Measurements from ENCODE around the gene NKX1-1.

NKX1-1 gene

DNA sequence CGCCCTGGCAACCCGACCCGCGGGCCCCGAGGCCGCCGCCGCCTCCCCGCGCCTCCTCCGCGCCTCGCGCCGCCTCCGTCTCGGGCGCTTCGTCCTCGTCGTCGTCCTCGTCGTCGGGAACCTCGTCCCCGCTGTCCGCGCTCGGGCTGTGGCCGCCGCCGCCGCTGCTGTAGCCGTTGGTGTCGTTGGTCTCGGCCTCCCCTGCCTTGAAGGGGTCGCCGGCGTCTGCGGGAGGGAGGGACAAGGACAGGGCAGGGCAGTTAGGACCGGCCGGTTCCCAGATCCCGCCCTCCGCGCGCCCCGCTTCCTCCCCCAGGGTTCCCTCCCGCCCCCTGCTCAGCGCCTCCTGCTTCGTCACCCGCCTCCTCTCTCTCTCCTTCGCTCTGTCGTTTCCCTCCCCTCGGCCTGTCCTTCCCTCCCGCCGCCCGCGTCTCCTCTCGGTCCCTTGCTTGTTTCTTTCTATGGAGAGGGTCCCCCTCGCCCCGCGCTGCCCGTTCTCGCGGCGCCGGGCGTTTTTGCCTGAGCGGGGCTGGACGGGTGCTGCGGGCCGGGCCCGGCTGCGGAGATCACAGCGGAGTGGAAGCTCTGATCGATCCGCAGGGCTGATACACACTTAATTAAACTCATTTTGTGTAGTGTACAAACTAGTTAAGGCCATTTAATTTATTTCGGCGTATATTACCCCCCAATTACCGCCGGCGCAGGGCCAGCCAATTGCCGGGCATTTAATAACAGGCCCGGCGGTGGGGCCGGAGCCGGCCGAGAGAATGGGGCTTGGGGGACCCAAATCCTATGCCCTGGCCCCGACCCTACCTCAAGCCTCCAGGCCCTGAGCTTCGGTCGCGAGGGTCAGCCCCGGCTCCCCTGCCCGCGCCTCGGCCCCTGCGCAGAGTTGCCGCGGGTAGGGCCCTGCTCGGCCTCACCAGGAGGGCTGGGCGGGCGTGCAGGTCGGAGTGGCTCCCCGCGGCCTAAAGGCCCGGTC lies 2.4 kb downstream of the NKX1-1 start:
- TF ChIP-seq, protein P1, sequence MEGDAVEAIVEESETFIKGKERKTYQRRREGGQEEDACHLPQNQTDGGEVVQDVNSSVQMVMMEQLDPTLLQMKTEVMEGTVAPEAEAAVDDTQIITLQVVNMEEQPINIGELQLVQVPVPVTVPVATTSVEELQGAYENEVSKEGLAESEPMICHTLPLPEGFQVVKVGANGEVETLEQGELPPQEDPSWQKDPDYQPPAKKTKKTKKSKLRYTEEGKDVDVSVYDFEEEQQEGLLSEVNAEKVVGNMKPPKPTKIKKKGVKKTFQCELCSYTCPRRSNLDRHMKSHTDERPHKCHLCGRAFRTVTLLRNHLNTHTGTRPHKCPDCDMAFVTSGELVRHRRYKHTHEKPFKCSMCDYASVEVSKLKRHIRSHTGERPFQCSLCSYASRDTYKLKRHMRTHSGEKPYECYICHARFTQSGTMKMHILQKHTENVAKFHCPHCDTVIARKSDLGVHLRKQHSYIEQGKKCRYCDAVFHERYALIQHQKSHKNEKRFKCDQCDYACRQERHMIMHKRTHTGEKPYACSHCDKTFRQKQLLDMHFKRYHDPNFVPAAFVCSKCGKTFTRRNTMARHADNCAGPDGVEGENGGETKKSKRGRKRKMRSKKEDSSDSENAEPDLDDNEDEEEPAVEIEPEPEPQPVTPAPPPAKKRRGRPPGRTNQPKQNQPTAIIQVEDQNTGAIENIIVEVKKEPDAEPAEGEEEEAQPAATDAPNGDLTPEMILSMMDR (IDR thresholded peaks at IDR 0.05; ENCODE audit: extremely low read depth, insufficient read depth, missing control alignments), result no peak
- in situ Hi-C loops (cut with MboI; ENCODE audit: low pct_unique_long_range_greater_than_20kb, low sequenced_read_pairs, unreplicated experiment), result no loop called here
- DNase-seq (ENCODE audit: low spot score), result peak; percentile 59

DNA sequence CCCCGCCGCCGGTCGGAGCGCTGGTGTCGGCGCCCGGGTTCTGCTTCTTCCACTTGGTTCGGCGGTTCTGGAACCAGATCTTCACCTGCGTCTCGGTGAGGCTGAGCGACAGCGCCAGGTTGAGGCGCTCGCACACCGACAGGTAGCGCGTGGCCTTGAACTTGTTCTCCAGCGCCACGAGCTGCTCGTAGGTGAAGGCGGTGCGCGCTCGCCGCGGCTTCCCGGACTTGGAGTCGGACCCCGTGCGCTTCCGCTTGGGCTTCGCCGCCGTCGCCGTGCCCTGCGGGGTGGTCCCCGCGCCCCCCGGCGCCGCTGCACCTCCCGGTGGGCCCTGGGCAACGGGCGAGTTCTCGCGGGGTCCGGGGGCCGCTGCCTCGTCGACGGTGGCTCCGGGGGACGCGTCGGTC lies 3.1 kb downstream of the NKX1-1 start:
- TF ChIP-seq, protein P1 (IDR thresholded peaks at IDR 0.05; ENCODE audit: extremely low read depth, insufficient read depth, missing control alignments), result no peak
- peak; percentile 38 for DNase-seq (ENCODE audit: low spot score)
- in situ Hi-C loops (cut with MboI; ENCODE audit: low pct_unique_long_range_greater_than_20kb, low sequenced_read_pairs, unreplicated experiment), result no loop called here

DNA sequence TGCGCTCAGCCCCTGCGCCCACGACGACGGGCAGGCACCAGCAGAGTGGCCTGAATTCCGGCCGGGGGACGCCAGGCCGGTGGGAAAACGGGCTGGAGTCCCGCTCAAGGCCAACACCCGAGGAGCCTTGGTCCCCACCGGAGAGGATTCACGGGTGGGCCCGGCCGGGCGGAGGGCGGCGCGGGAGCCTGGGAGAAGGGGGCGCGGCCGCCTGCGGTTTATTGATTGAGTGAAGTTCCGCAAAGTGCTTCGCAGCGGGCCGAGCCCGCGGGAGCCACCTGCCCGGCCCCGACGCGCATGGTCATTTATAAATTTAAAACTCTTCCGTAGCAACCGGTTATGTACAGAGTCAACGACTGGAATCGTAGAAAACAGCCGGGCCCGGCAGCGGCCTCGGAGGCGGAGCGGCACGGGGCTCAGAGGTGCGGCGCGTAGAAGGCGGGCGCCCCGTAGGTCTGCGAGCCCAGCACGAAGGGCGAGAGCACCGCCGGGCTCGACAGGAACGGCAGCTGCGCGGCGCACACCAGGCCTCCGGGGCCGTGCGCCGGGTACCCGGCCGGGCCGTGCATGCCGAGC lies 3.6 kb downstream of the NKX1-1 start:
- TF ChIP-seq, protein P1 (IDR thresholded peaks at IDR 0.05; ENCODE audit: extremely low read depth, insufficient read depth, missing control alignments), result no peak
- in situ Hi-C loops (cut with MboI; ENCODE audit: low pct_unique_long_range_greater_than_20kb, low sequenced_read_pairs, unreplicated experiment), result no loop called here
- peak; percentile 41 for DNase-seq (ENCODE audit: low spot score)

DNA sequence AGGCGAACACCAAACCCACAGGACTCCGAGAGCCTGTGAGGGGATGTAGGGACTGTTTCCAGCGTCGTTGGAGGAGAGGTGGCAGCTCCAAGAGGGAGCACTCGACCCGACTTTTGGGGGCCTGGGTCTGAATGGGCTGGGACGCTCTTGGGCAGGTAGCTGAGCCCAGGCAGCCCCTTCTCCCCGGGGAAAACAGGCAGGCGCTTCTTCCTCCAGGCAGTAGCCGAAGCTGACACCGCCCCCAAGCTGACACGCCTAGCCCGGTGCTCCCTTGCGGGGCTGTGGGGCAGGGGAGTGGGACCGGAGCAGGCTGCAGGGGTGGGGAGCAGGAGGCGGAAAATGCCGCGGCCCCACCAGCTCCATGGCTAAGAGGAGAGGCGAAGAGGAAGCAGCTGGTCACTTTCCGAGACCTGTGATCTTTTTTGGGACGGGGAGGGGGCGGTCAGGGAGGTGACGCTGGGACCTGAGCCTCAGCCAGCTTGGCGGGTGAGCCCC lies 4.2 kb downstream of the NKX1-1 start:
- DNase-seq (ENCODE audit: low spot score), result peak; percentile 45
- in situ Hi-C loops (cut with MboI; ENCODE audit: low pct_unique_long_range_greater_than_20kb, low sequenced_read_pairs, unreplicated experiment), result no loop called here
- TF ChIP-seq, protein P1 (IDR thresholded peaks at IDR 0.05; ENCODE audit: extremely low read depth, insufficient read depth, missing control alignments), result no peak

DNA sequence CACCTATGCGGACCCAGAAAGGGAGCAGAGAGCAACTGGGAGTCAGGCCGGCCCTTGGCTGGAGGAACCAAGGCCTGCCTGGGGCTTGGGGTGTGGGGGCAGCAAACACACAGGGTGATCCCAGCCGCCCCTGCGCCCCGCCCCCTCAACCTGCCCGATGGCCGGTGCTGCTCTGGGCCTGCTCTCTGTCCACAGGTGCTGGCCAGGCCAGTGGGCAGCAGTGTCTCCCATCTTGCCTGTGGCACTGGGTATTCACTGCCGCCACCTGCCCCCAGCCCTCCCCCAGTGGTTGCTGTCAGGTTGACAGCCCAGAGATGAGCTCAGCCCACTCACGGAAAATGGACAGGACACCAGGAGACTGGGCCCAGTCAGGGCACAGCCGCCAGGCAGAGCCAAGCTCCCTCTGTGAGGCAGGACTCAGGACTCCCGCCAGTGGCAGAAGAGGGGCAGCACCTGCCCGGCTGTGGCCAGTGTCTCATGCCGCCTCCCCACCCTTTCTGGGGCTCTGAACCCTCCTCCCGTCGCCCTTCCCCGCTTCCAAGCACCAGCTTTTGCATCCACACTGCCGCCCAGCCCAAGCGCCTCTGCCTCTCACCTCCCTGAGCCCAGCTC lies 4.7 kb downstream of the NKX1-1 start:
- peak; percentile 25 for DNase-seq (ENCODE audit: low spot score)
- TF ChIP-seq, protein P1 (IDR thresholded peaks at IDR 0.05; ENCODE audit: extremely low read depth, insufficient read depth, missing control alignments), result no peak
- in situ Hi-C loops (cut with MboI; ENCODE audit: low pct_unique_long_range_greater_than_20kb, low sequenced_read_pairs, unreplicated experiment), result no loop called here

DNA sequence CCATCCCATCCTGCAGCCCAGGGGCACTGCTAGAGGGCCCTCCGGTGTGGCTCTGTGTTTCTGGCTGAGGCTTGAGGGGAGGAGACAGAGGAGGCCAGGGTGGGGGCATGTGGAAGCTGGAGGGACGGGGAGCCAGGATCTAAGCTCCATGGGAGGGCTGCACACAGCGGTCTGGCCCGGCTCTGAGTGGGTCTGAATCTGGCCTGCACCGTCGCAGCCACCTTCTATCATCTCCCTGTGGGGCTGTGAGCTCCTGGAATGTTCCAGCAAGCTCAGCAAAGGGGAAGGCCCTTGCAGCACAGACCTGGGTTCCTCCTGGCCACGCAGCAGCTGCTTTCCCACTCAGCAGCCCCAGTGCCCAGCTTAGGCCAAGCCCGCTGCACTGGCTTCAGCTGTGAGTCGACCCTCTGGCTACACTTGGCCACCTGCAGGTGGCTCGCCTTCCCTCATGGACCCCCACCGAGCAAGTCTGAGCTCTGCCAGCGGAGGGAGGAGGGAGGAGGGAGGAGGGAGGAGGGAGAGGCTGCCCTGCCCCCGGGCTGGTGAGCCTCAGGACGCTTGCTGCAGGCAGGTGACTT lies 5.3 kb downstream of the NKX1-1 start:
- peak; percentile 38 for DNase-seq (ENCODE audit: low spot score)
- in situ Hi-C loops (cut with MboI; ENCODE audit: low pct_unique_long_range_greater_than_20kb, low sequenced_read_pairs, unreplicated experiment), result no loop called here
- TF ChIP-seq, protein P1 (IDR thresholded peaks at IDR 0.05; ENCODE audit: extremely low read depth, insufficient read depth, missing control alignments), result no peak

All from GM13977 (cell line).